Naive B cell (primary cell): Measurements from ENCODE around the gene TECPR1. TPM values are rescaled to one million over a fixed set of nuclear protein-coding genes. Genes with fewer than 3 reads are reported as not detected.

Experiments used
- ATAC-seq, 2 donors: fragments of 150-1000 bp; cut with Tn5 transposase; 2 replicates each; pipeline ENCODE4 v1.10.0; 2021; ENCODE audit warnings: low read depth in 2 of 2, mild to moderate bottlenecking in 2 of 2, moderate library complexity in 2 of 2
- DNase-seq: peaks from one replicate; pipeline ENCODE4 v3.0.0; 2022
- H3K27ac Mint-ChIP-seq, 6 donors: one replicate each; pipeline ENCODE4 v1.8.0; 2020 to 2022; ENCODE audit warnings: mild to moderate bottlenecking in 6 of 6, mixed read lengths in 6 of 6, moderate library complexity in 5 of 6, inconsistent platforms in 2 of 6
- H3K27me3 Mint-ChIP-seq, 3 donors: one replicate each; pipeline ENCODE4 v1.8.0; 2021 to 2022; ENCODE audit warnings: mixed read lengths in 3 of 3, mild to moderate bottlenecking in 1 of 3
- H3K36me3 Mint-ChIP-seq, 2 donors: one replicate each; pipeline ENCODE4 v1.8.0; 2020 to 2022; ENCODE audit warnings: mixed read lengths in 2 of 2, inconsistent platforms in 1 of 2, mild to moderate bottlenecking in 1 of 2
- H3K4me1 Mint-ChIP-seq, 3 donors: one replicate each; pipeline ENCODE4 v1.8.0; 2020 to 2022; ENCODE audit warnings: mixed read lengths in 3 of 3, inconsistent platforms in 1 of 3, mild to moderate bottlenecking in 1 of 3, moderate library complexity in 1 of 3
- H3K4me3 Mint-ChIP-seq, 8 donors: one replicate each; pipeline ENCODE4 v1.8.0; 2020 to 2022; ENCODE audit warnings: mild to moderate bottlenecking in 8 of 8, mixed read lengths in 8 of 8, moderate library complexity in 8 of 8, inconsistent platforms in 2 of 8
- H3K9me3 Mint-ChIP-seq, 7 donors: one replicate each; pipeline ENCODE4 v1.8.0; 2020 to 2022; ENCODE audit warnings: mixed read lengths in 7 of 7, mild to moderate bottlenecking in 5 of 7, inconsistent platforms in 2 of 7, moderate library complexity in 1 of 7
- polyA plus RNA-seq, 6 donors: library from polyadenylated mRNA; unstranded; fragments of 300-500 nt; fragmentation: Illumina TruSeq; gene quantifications; one replicate each; pipeline ENCODE4 v1.2.3, GENCODE V29; 2021; ENCODE audit warnings: low read depth in 6 of 6

The TECPR1 gene
- 10 to 100 TPM in 5 of 6 donors, 1 to 10 TPM in 1; 6.5 to 23.8 (median 12.4) TPM for polyA plus RNA-seq

GRCh38 chr7:98251601-98252424 lies at the start of gene TECPR1:
TECPR1 (minus strand) TSS chr7:98252232; CDS start chr7:98246146, 6,086 bp downstream.
- Mint-ChIP-seq H3K9me3 (no peaks in the 10 kb centered on the region), H3K4me3 (peak within 1 kb of the TSS; percentile 91 to 98 (median 96)), H3K36me3 (peaks cover 0 to 5% of the 10 kb centered on the region in 2 donors), H3K27me3 (no peaks in the 10 kb centered on the region), H3K27ac (peak within 1 kb of the TSS; percentile 88 to 97 (median 96)), H3K4me1 (peaks cover 23 to 47% (median 40%) of the 10 kb centered on the region in 3 donors)
- DNase-seq: peak; percentile 91
- peak; percentile 86 to 89 for ATAC-seq

- peaks cover 0 to 2% (median 1%) of the 10 kb centered on the region in 3 donors for H3K4me1 Mint-ChIP-seq
- peaks cover 0 to 5% (median 3%) of the 10 kb centered on the region in 3 donors for H3K27me3 Mint-ChIP-seq
- no peaks in the 10 kb centered on the region for H3K36me3 Mint-ChIP-seq
- ATAC-seq (no peak), DNase-seq (no peak)
- peak overlapping the region in 1 of 8 donors; percentile 42 for H3K4me3 Mint-ChIP-seq
- H3K27ac Mint-ChIP-seq: peak overlapping the region in 1 of 6 donors; percentile 22
- no peaks in the 10 kb centered on the region for H3K9me3 Mint-ChIP-seq
These were observed 48.8 kb upstream of the TECPR1 start for GRCh38 chr7:98300595-98301372.

GRCh38 chr7:98297626-98298286 lies 45.7 kb upstream of the TECPR1 start:
- Mint-ChIP-seq H3K27ac (no peak overlapping the region), H3K4me3 (no peak overlapping the region), H3K36me3 (no peaks in the 10 kb centered on the region), H3K9me3 (no peaks in the 10 kb centered on the region), H3K4me1 (no peaks in the 10 kb centered on the region), H3K27me3 (no peaks in the 10 kb centered on the region)
- no peak for DNase-seq
- ATAC-seq: no peak

- Mint-ChIP-seq H3K4me1 (no peaks in the 10 kb centered on the region), H3K27ac (peak overlapping the region in 2 of 6 donors; percentile 30 to 33), H3K9me3 (no peaks in the 10 kb centered on the region), H3K36me3 (no peaks in the 10 kb centered on the region), H3K27me3 (no peaks in the 10 kb centered on the region), H3K4me3 (no peak overlapping the region)
- DNase-seq (no peak), ATAC-seq (no peak)
These were observed 44.8 kb upstream of the TECPR1 start for GRCh38 chr7:98296833-98297232.

GRCh38 chr7:98295467-98296192 lies 43.6 kb upstream of the TECPR1 start:
- Mint-ChIP-seq H3K36me3 (no peaks in the 10 kb centered on the region), H3K27ac (no peak overlapping the region), H3K27me3 (no peaks in the 10 kb centered on the region), H3K4me1 (no peaks in the 10 kb centered on the region), H3K9me3 (no peaks in the 10 kb centered on the region), H3K4me3 (no peak overlapping the region)
- no peak for DNase-seq
- no peak for ATAC-seq

- no peaks in the 10 kb centered on the region for H3K9me3 Mint-ChIP-seq
- H3K36me3 Mint-ChIP-seq: no peaks in the 10 kb centered on the region
These were observed 42.9 kb upstream of the TECPR1 start for GRCh38 chr7:98294798-98295382.

GRCh38 chr7:98294326-98294725 lies 42.3 kb upstream of the TECPR1 start:
- ATAC-seq (no peak), DNase-seq (no peak)
- H3K4me1 Mint-ChIP-seq: peaks cover 0 to 3% (median 0%) of the 10 kb centered on the region in 3 donors
- no peaks in the 10 kb centered on the region for H3K9me3 Mint-ChIP-seq
- H3K4me3 Mint-ChIP-seq: no peak overlapping the region
- H3K27ac Mint-ChIP-seq: peak overlapping the region in 1 of 6 donors; percentile 56
- no peaks in the 10 kb centered on the region for H3K27me3 Mint-ChIP-seq
- H3K36me3 Mint-ChIP-seq: no peaks in the 10 kb centered on the region

More at GRCh38 chr7:98294798-98295382, 42.9 kb upstream of the TECPR1 start:
- H3K4me3 Mint-ChIP-seq: no peak overlapping the region
- no peak overlapping the region for H3K27ac Mint-ChIP-seq
- no peaks in the 10 kb centered on the region for H3K27me3 Mint-ChIP-seq
- DNase-seq: peak; percentile 49
- no peaks in the 10 kb centered on the region for H3K4me1 Mint-ChIP-seq
- peak; percentile 78 to 89 for ATAC-seq

- no peak overlapping the region for H3K27ac Mint-ChIP-seq
- no peak for DNase-seq
- H3K4me1 Mint-ChIP-seq: peaks cover 0 to 3% (median 0%) of the 10 kb centered on the region in 3 donors
- no peaks in the 10 kb centered on the region for H3K27me3 Mint-ChIP-seq
- no peak overlapping the region for H3K4me3 Mint-ChIP-seq
- ATAC-seq: no peak
- no peaks in the 10 kb centered on the region for H3K9me3 Mint-ChIP-seq
- H3K36me3 Mint-ChIP-seq: no peaks in the 10 kb centered on the region
These were observed 41.7 kb upstream of the TECPR1 start for GRCh38 chr7:98293746-98294145.

- Mint-ChIP-seq H3K4me1 (peaks cover 0 to 7% (median 0%) of the 10 kb centered on the region in 3 donors), H3K4me3 (no peak overlapping the region), H3K27ac (no peak overlapping the region), H3K27me3 (no peaks in the 10 kb centered on the region), H3K9me3 (no peaks in the 10 kb centered on the region), H3K36me3 (no peaks in the 10 kb centered on the region)
- no peak for ATAC-seq
- no peak for DNase-seq
These were observed 41.2 kb upstream of the TECPR1 start for GRCh38 chr7:98293265-98293664.

- H3K27me3 Mint-ChIP-seq: no peaks in the 10 kb centered on the region
- no peaks in the 10 kb centered on the region for H3K9me3 Mint-ChIP-seq
- no peak overlapping the region for H3K27ac Mint-ChIP-seq
- H3K4me3 Mint-ChIP-seq: no peak overlapping the region
- no peaks in the 10 kb centered on the region for H3K36me3 Mint-ChIP-seq
- peak; percentile 44 to 49 for ATAC-seq
- DNase-seq: no peak
- peaks cover 0 to 11% (median 9%) of the 10 kb centered on the region in 3 donors for H3K4me1 Mint-ChIP-seq
These were observed 39.7 kb upstream of the TECPR1 start for GRCh38 chr7:98291717-98292116.

- H3K27ac Mint-ChIP-seq: peak overlapping the region in 2 of 6 donors; percentile 42 to 78
- H3K36me3 Mint-ChIP-seq: no peaks in the 10 kb centered on the region
- H3K9me3 Mint-ChIP-seq: no peaks in the 10 kb centered on the region
- H3K27me3 Mint-ChIP-seq: no peaks in the 10 kb centered on the region
- peaks cover 7 to 19% (median 17%) of the 10 kb centered on the region in 3 donors for H3K4me1 Mint-ChIP-seq
- no peak for DNase-seq
- ATAC-seq: no peak
- peak overlapping the region in 1 of 8 donors; percentile 9 for H3K4me3 Mint-ChIP-seq
These were observed 37.4 kb upstream of the TECPR1 start for GRCh38 chr7:98289333-98289875.

- H3K27me3 Mint-ChIP-seq: no peaks in the 10 kb centered on the region
- H3K9me3 Mint-ChIP-seq: no peaks in the 10 kb centered on the region
- DNase-seq (no peak), ATAC-seq (no peak)
- H3K36me3 Mint-ChIP-seq: no peaks in the 10 kb centered on the region
- peak overlapping the region in 1 of 6 donors; percentile 53 for H3K27ac Mint-ChIP-seq
- H3K4me3 Mint-ChIP-seq: no peak overlapping the region
- peaks cover 14 to 28% (median 28%) of the 10 kb centered on the region in 3 donors for H3K4me1 Mint-ChIP-seq
These were observed 36.2 kb upstream of the TECPR1 start for GRCh38 chr7:98288064-98288823.
